Measurements from ENCODE around the gene NADK2.

NADK2 gene

GRCh38 chr5:36170832-36171424, 70.8 kb downstream of the NADK2 start:
- Histone ChIP-seq H3K4me1 (ENCODE audit: control insufficient read depth, insufficient read depth, low read length) (no peaks in the 10 kb centered on the region), H3K27me3 (ENCODE audit: control insufficient read depth, insufficient read depth, low read length) (no peaks in the 10 kb centered on the region), H3K27ac (ENCODE audit: low read depth, low read length) (no peak overlapping the region), H3K36me3 (ENCODE audit: control insufficient read depth, insufficient read depth, low read length) (peaks cover 12% of the 10 kb centered on the region), H3K4me3 (ENCODE audit: low read length) (no peak overlapping the region), H3K9ac (ENCODE audit: low read length) (no peak overlapping the region)

GRCh38 chr5:36168737-36169136, 73.0 kb downstream of the NADK2 start:
- Histone ChIP-seq H3K27ac (ENCODE audit: low read depth, low read length) (no peak overlapping the region), H3K4me1 (ENCODE audit: control insufficient read depth, insufficient read depth, low read length) (no peaks in the 10 kb centered on the region), H3K27me3 (ENCODE audit: control insufficient read depth, insufficient read depth, low read length) (no peaks in the 10 kb centered on the region), H3K36me3 (ENCODE audit: control insufficient read depth, insufficient read depth, low read length) (peaks cover 14% of the 10 kb centered on the region), H3K9ac (ENCODE audit: low read length) (no peak overlapping the region), H3K4me3 (ENCODE audit: low read length) (no peak overlapping the region)

GRCh38 chr5:36164461-36164860, 77.3 kb downstream of the NADK2 start:
- Histone ChIP-seq H3K9ac (ENCODE audit: low read length) (no peak overlapping the region), H3K36me3 (ENCODE audit: control insufficient read depth, insufficient read depth, low read length) (peaks cover 12% of the 10 kb centered on the region), H3K27ac (ENCODE audit: low read depth, low read length) (no peak overlapping the region), H3K27me3 (ENCODE audit: control insufficient read depth, insufficient read depth, low read length) (no peaks in the 10 kb centered on the region), H3K4me1 (ENCODE audit: control insufficient read depth, insufficient read depth, low read length) (no peaks in the 10 kb centered on the region), H3K4me3 (ENCODE audit: low read length) (no peak overlapping the region)

- Histone ChIP-seq H3K4me3 (ENCODE audit: low read length) (no peak overlapping the region), H3K9ac (ENCODE audit: low read length) (no peak overlapping the region), H3K4me1 (ENCODE audit: control insufficient read depth, insufficient read depth, low read length) (no peaks in the 10 kb centered on the region), H3K27me3 (ENCODE audit: control insufficient read depth, insufficient read depth, low read length) (no peaks in the 10 kb centered on the region), H3K36me3 (ENCODE audit: control insufficient read depth, insufficient read depth, low read length) (peaks cover 12% of the 10 kb centered on the region), H3K27ac (ENCODE audit: low read depth, low read length) (no peak overlapping the region)
These were observed 78.8 kb downstream of the NADK2 start for GRCh38 chr5:36162810-36163486.

- peaks cover 12% of the 10 kb centered on the region for H3K36me3 ChIP-seq (ENCODE audit: control insufficient read depth, insufficient read depth, low read length)
- no peaks in the 10 kb centered on the region for H3K27me3 ChIP-seq (ENCODE audit: control insufficient read depth, insufficient read depth, low read length)
- no peaks in the 10 kb centered on the region for H3K4me1 ChIP-seq (ENCODE audit: control insufficient read depth, insufficient read depth, low read length)
- H3K27ac ChIP-seq (ENCODE audit: low read depth, low read length) = no peak overlapping the region
- no peak overlapping the region for H3K4me3 ChIP-seq (ENCODE audit: low read length)
- no peak overlapping the region for H3K9ac ChIP-seq (ENCODE audit: low read length)
These were observed 80.4 kb downstream of the NADK2 start for GRCh38 chr5:36161361-36161760.

GRCh38 chr5:36160617-36161016, 81.1 kb downstream of the NADK2 start:
- H3K27ac ChIP-seq (ENCODE audit: low read depth, low read length) = no peak overlapping the region
- peaks cover 12% of the 10 kb centered on the region for H3K36me3 ChIP-seq (ENCODE audit: control insufficient read depth, insufficient read depth, low read length)
- H3K4me1 ChIP-seq (ENCODE audit: control insufficient read depth, insufficient read depth, low read length) = no peaks in the 10 kb centered on the region
- H3K4me3 ChIP-seq (ENCODE audit: low read length) = no peak overlapping the region
- H3K9ac ChIP-seq (ENCODE audit: low read length) = no peak overlapping the region
- H3K27me3 ChIP-seq (ENCODE audit: control insufficient read depth, insufficient read depth, low read length) = no peaks in the 10 kb centered on the region

- Histone ChIP-seq H3K9ac (ENCODE audit: low read length) (no peak overlapping the region), H3K36me3 (ENCODE audit: control insufficient read depth, insufficient read depth, low read length) (peaks cover 5% of the 10 kb centered on the region), H3K4me3 (ENCODE audit: low read length) (no peak overlapping the region), H3K27ac (ENCODE audit: low read depth, low read length) (no peak overlapping the region), H3K27me3 (ENCODE audit: control insufficient read depth, insufficient read depth, low read length) (no peaks in the 10 kb centered on the region), H3K4me1 (ENCODE audit: control insufficient read depth, insufficient read depth, low read length) (no peaks in the 10 kb centered on the region)
These were observed 83.6 kb downstream of the NADK2 start for GRCh38 chr5:36158144-36158543.

- Histone ChIP-seq H3K4me3 (ENCODE audit: low read length) (no peak overlapping the region), H3K36me3 (ENCODE audit: control insufficient read depth, insufficient read depth, low read length) (peaks cover 5% of the 10 kb centered on the region), H3K27ac (ENCODE audit: low read depth, low read length) (no peak overlapping the region), H3K9ac (ENCODE audit: low read length) (no peak overlapping the region), H3K4me1 (ENCODE audit: control insufficient read depth, insufficient read depth, low read length) (peaks cover 4% of the 10 kb centered on the region), H3K27me3 (ENCODE audit: control insufficient read depth, insufficient read depth, low read length) (no peaks in the 10 kb centered on the region)
These were observed 85.1 kb downstream of the NADK2 start for GRCh38 chr5:36156619-36157018.

- no peak overlapping the region for H3K27ac ChIP-seq (ENCODE audit: low read depth, low read length)
- H3K9ac ChIP-seq (ENCODE audit: low read length) = no peak overlapping the region
- H3K4me3 ChIP-seq (ENCODE audit: low read length) = no peak overlapping the region
- peaks cover 4% of the 10 kb centered on the region for H3K4me1 ChIP-seq (ENCODE audit: control insufficient read depth, insufficient read depth, low read length)
- peaks cover 5% of the 10 kb centered on the region for H3K36me3 ChIP-seq (ENCODE audit: control insufficient read depth, insufficient read depth, low read length)
- no peaks in the 10 kb centered on the region for H3K27me3 ChIP-seq (ENCODE audit: control insufficient read depth, insufficient read depth, low read length)
These were observed 85.6 kb downstream of the NADK2 start for GRCh38 chr5:36156121-36156601.

GRCh38 chr5:36155291-36155690, 86.4 kb downstream of the NADK2 start:
- Histone ChIP-seq H3K36me3 (ENCODE audit: control insufficient read depth, insufficient read depth, low read length) (no peaks in the 10 kb centered on the region), H3K4me1 (ENCODE audit: control insufficient read depth, insufficient read depth, low read length) (peaks cover 10% of the 10 kb centered on the region), H3K27ac (ENCODE audit: low read depth, low read length) (no peak overlapping the region), H3K9ac (ENCODE audit: low read length) (no peak overlapping the region), H3K27me3 (ENCODE audit: control insufficient read depth, insufficient read depth, low read length) (no peaks in the 10 kb centered on the region), H3K4me3 (ENCODE audit: low read length) (no peak overlapping the region)

- no peak overlapping the region for H3K4me3 ChIP-seq (ENCODE audit: low read length)
- H3K9ac ChIP-seq (ENCODE audit: low read length) = no peak overlapping the region
- no peaks in the 10 kb centered on the region for H3K36me3 ChIP-seq (ENCODE audit: control insufficient read depth, insufficient read depth, low read length)
- H3K27me3 ChIP-seq (ENCODE audit: control insufficient read depth, insufficient read depth, low read length) = no peaks in the 10 kb centered on the region
- H3K27ac ChIP-seq (ENCODE audit: low read depth, low read length) = no peak overlapping the region
- peaks cover 10% of the 10 kb centered on the region for H3K4me1 ChIP-seq (ENCODE audit: control insufficient read depth, insufficient read depth, low read length)
These were observed 88.0 kb downstream of the NADK2 start for GRCh38 chr5:36153726-36154125.

- Histone ChIP-seq H3K9ac (ENCODE audit: low read length) (no peak overlapping the region), H3K27ac (ENCODE audit: low read depth, low read length) (no peak overlapping the region), H3K4me3 (ENCODE audit: low read length) (no peak overlapping the region), H3K36me3 (ENCODE audit: control insufficient read depth, insufficient read depth, low read length) (no peaks in the 10 kb centered on the region), H3K4me1 (ENCODE audit: control insufficient read depth, insufficient read depth, low read length) (peaks cover 10% of the 10 kb centered on the region), H3K27me3 (ENCODE audit: control insufficient read depth, insufficient read depth, low read length) (no peaks in the 10 kb centered on the region)
These were observed 88.4 kb downstream of the NADK2 start for GRCh38 chr5:36153298-36153677.
